Mesothelial cell of epicardium (in vitro differentiated cells): ENCODE measurements around the gene GREM2. TPM values are rescaled to one million over a fixed set of nuclear protein-coding genes. Genes with fewer than 3 reads are reported as not detected.

ENCODE experiments used
- DNase-seq, 2 experiments: peaks; one replicate each; pipeline ENCODE4 v3.0.0; 2021; ENCODE audit warnings: low spot score in 2 of 2; ENCODE audit not compliant: unreplicated experiment in 2 of 2
- H3K27ac Mint-ChIP-seq: 2 replicates; pipeline ENCODE4 v1.8.0; 2021; ENCODE audit warnings: mixed read lengths
- H3K27me3 Mint-ChIP-seq: 2 replicates; pipeline ENCODE4 v1.8.0; 2021; ENCODE audit warnings: low read depth, mixed read lengths
- H3K36me3 Mint-ChIP-seq: 2 replicates; pipeline ENCODE4 v1.8.0; 2021; ENCODE audit warnings: mixed read lengths
- H3K4me1 Mint-ChIP-seq: 2 replicates; pipeline ENCODE4 v1.8.0; 2021; ENCODE audit warnings: mixed read lengths
- H3K4me3 Mint-ChIP-seq: 2 replicates; pipeline ENCODE4 v1.8.0; 2021; ENCODE audit warnings: mild to moderate bottlenecking, moderate library complexity, mixed read lengths
- H3K9me3 Mint-ChIP-seq: 2 replicates; pipeline ENCODE4 v1.8.0; 2021; ENCODE audit warnings: mixed read lengths
- total RNA-seq: library from RNA; stranded (reverse); gene quantifications from 3 replicates; pipeline ENCODE4 v1.2.1, GENCODE V29; 2021
- TF ChIP-seq, protein P1 (sequence below): fragments of 200-600 bp; sonication (generic); IDR thresholded peaks from one replicate; pipeline ENCODE4 v1.5.0; 2021; ENCODE audit warnings: antibody characterized with exemption; ENCODE audit not compliant: unreplicated experiment

The GREM2 gene
- total RNA-seq, 1 donor from 2014 or later, result 0.16 TPM

DNA sequence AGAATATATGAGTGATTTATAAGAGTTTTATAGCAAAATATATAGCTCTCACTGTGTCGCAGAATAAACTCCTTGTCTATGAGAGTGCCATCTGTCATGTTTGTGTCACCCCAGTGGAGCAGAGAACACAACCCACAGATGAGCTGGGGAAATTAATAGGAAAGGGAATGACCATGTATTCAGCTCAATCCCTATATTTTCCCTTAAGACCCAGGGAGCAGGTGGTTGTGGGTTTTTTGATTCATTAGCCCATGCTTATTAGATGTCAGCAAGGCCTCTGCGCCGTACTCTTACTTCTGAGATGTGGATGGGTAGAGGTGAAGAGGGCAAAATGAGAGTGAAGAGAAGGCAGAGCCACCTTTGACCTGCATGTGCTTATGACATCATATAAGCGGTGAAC is 4.1 kb upstream of the GREM2 start:
- Mint-ChIP-seq H3K4me1 (peaks cover 17% of the 10 kb centered on the region), H3K4me3 (no peak overlapping the region), H3K27ac (no peak overlapping the region), H3K36me3 (no peaks in the 10 kb centered on the region), H3K27me3 (peaks cover 42% of the 10 kb centered on the region), H3K9me3 (no peaks in the 10 kb centered on the region)
- no peak for DNase-seq
- TF ChIP-seq, protein P1, sequence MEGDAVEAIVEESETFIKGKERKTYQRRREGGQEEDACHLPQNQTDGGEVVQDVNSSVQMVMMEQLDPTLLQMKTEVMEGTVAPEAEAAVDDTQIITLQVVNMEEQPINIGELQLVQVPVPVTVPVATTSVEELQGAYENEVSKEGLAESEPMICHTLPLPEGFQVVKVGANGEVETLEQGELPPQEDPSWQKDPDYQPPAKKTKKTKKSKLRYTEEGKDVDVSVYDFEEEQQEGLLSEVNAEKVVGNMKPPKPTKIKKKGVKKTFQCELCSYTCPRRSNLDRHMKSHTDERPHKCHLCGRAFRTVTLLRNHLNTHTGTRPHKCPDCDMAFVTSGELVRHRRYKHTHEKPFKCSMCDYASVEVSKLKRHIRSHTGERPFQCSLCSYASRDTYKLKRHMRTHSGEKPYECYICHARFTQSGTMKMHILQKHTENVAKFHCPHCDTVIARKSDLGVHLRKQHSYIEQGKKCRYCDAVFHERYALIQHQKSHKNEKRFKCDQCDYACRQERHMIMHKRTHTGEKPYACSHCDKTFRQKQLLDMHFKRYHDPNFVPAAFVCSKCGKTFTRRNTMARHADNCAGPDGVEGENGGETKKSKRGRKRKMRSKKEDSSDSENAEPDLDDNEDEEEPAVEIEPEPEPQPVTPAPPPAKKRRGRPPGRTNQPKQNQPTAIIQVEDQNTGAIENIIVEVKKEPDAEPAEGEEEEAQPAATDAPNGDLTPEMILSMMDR, result no peak

DNA sequence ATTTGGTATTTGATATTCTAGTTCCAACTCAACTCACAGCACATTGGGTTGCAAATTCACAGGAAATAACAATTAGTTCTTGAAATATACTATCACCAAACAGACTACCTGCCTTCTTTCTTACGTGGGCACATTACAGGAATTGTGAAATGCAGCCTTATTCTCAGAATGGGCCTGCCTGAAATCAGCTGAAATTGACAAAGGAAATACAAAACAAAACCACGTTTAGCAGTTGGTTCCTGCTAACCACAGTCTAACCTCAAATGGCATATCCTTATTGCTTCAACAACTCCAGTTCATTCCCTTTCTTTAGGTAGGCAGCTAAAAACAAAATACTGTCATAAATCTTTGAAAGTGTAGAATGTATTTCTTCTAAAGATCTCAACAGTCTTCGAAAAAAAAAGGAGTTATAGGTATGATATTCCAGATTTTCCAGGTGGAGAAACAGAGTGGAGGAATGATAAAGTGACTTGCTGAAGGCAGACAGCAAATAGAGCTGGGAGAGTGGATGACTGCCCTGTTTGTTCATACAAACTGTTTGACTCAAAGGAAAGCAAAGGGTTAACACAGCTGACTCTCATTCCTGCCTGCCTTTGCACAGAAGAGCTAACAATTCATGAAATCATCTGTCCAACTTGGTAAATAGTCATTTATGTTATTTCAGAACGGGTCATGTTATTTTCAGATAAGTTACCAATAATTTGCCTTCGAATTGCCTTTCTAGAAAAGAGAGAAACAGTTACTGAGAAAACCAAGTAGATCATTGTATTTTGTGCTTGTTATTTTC is 1.6 kb upstream of the GREM2 start:
- Mint-ChIP-seq H3K4me1 (peaks cover 12% of the 10 kb centered on the region), H3K36me3 (no peaks in the 10 kb centered on the region), H3K27ac (no peak overlapping the region), H3K9me3 (no peaks in the 10 kb centered on the region), H3K4me3 (no peak overlapping the region), H3K27me3 (peaks cover 58% of the 10 kb centered on the region)
- TF ChIP-seq, protein P1, result no peak
- no peak for DNase-seq

DNA sequence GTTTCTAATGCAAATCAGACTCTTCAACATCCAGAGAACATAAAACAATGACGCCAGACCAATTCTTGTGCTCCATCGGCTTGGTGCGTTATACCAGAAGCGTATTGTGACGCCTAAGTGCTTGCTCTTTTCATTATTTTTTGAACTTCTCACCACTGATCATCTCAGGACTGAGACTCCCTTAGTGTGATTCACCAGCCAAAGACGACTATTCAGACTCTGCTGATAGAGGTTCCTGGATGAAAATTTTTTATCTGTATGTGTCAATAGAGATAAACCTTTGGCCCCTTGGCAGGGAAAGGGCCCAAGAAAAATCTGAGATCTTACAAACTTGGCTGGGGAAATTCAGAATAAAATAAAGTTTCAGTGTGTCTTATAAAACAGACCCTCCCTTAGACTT is 856 bp upstream of the GREM2 start:
- no peak overlapping the region for H3K4me3 Mint-ChIP-seq
- no peak overlapping the region for H3K27ac Mint-ChIP-seq
- H3K4me1 Mint-ChIP-seq, result peaks cover 12% of the 10 kb centered on the region
- no peaks in the 10 kb centered on the region for H3K36me3 Mint-ChIP-seq
- no peaks in the 10 kb centered on the region for H3K9me3 Mint-ChIP-seq
- TF ChIP-seq, protein P1, result no peak
- DNase-seq, result no peak
- H3K27me3 Mint-ChIP-seq, result peaks cover 62% of the 10 kb centered on the region

DNA sequence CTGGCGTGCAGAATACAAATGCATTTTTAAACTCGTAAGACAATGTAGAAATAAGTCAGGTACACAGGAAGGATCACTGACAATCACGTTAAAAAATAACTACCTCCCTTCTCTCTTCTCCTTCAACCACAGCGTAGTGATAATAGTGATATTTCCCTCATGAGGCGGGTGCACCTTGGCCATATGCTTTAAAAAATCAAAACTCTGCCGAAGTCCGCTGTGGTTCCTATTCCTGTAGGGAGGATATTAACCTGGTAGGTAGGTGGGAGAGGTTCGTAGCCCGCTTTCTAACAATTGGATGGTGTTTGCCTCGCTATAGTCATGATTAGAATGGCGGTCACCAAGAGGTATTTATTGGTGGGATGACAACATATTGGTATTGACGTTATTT is 732 bp downstream of the GREM2 start:
- H3K27me3 Mint-ChIP-seq, result peaks cover 66% of the 10 kb centered on the region
- TF ChIP-seq, protein P1, result no peak

DNA sequence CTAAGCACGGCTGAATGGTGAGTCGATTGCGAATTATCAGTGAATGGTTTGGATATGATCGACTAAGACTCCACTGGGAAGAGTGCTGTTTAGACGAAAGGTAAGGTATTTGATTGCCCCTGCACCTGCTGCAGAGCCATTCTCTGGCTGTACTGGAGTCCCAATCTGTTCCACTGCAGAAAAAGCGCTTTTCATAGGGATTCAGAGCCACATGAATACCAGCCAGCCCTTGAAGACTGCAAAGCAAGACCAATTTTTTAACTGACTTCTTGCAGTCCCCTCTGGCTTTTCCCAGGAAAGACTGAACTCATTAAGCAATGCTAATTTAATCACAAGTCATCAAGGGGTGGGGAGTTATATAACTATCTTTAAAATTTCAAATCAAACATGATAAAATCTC is 1.3 kb downstream of the GREM2 start:
- Mint-ChIP-seq H3K4me3 (no peak overlapping the region), H3K4me1 (peaks cover 12% of the 10 kb centered on the region), H3K36me3 (no peaks in the 10 kb centered on the region), H3K27me3 (peaks cover 66% of the 10 kb centered on the region), H3K9me3 (no peaks in the 10 kb centered on the region), H3K27ac (no peak overlapping the region)
- no peak for DNase-seq
- TF ChIP-seq, protein P1, result no peak

More for the DNA sequence above, 732 bp downstream of the GREM2 start:
- DNase-seq, result no peak
- Mint-ChIP-seq H3K9me3 (no peaks in the 10 kb centered on the region), H3K4me3 (peak overlapping the region; percentile 85), H3K27ac (no peak overlapping the region), H3K4me1 (peaks cover 12% of the 10 kb centered on the region), H3K36me3 (no peaks in the 10 kb centered on the region)
